GM21786 (cell line): Measurements from ENCODE around the gene GMPPA.

Experiments used
- ATAC-seq: cut with Tn5 transposase; IDR thresholded peaks from one replicate; pipeline ENCODE4 v1.9.1; 2021; ENCODE audit not compliant: unreplicated experiment

Gene GMPPA

DNA sequence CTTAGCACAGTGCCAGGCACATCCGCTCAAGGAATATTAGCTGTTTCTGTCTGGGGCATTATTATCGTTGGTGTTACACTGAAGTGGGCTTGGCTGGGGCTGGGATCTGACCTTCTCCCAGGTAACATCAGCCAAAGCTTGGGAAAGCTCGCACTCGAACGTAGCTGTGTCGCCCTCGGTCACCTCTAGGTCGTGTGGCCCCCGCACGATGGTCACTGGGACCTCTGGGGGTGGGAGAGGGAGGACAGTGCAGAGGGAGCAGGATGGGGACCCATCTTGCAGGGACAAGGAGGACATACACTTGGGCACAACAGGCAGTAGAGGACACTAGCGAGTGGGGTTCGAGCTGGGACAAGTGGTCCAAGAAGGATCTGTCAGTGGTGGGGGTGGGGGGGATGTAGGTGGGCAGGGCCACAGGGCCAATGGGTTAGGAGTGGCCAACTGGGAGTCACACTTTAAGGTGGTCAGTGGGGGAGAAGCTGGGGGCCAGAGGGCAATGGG is 54.8 kb downstream of the GMPPA start:
- no peak for ATAC-seq

DNA sequence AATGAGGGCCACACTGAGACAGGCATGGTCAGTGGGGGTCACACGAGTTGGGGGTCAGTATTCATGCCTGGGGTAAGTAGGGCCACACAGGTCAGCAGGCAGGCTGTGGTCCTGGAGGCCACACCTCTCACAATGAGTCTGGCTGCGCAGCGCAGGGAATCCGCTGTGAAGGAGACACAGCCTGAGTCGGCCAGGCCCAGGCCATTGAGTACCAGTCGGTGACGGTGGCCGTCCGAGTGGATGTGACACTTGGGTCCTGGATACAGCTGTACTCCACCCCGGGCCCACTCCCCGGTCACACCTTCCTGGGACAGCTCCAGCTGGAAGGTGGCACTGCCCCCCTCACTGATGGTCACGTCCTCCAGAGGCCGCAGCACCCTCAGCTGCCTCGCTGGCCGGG is 55.7 kb downstream of the GMPPA start:
- no peak for ATAC-seq

- ATAC-seq = no peak
Observed at GRCh38 chr2:219555956-219556355, 57.3 kb downstream of the GMPPA start.

GRCh38 chr2:219556413-219556812 is 57.7 kb downstream of the GMPPA start:
- no peak for ATAC-seq
